ENCODE results near the gene BCL11B. TPM values are rescaled to one million over a fixed set of nuclear protein-coding genes. Genes with fewer than 3 reads are reported as not detected.

Gene BCL11B
- polyA plus RNA-seq (2013, experiment 1 of 2) = not detected
- polyA plus RNA-seq (2013, experiment 2 of 2) = not detected

GRCh38 chr14:99271951-99272631 lies at the start of gene BCL11B:
TSS of gene BCL11B (minus strand) at chr14:99272197. CDS start at chr14:99271218, 979 bp downstream.
- Histone ChIP-seq H3K79me1 (replicated peaks; ENCODE audit: low read length, poor library complexity, severe bottlenecking) (no peaks in the 10 kb centered on the region), H3K18ac (ENCODE audit: low read depth in 1 of 2, low read length in 2 of 2) (no peak within 1 kb of the TSS), H3K14ac (ENCODE audit: low read length in 2 of 2) (no peak within 1 kb of the TSS), H2AK5ac (ENCODE audit: low read length, severe bottlenecking) (no peak within 1 kb of the TSS), H3K27ac (ENCODE audit: low read length, poor library complexity, severe bottlenecking) (no peak within 1 kb of the TSS), H3K9me3 (ENCODE audit: control insufficient read depth, low read length) (no peaks in the 10 kb centered on the region), H2BK120ac (ENCODE audit: low read depth, low read length) (peak within 1 kb of the TSS; percentile 19), H2AFZ (ENCODE audit: low read depth, low read length) (no peak within 1 kb of the TSS), H3K23ac (ENCODE audit: low read length in 2 of 2) (no peak within 1 kb of the TSS), H3K4me1 (ENCODE audit: control insufficient read depth, insufficient read depth, low read depth, low read length) (peaks cover 39% of the 10 kb centered on the region), H3K4me3 (ENCODE audit: insufficient read depth in 1 of 2, low read depth in 1 of 2, low read length in 2 of 2) (peak within 1 kb of the TSS; percentile 61 to 70), H3K36me3 (ENCODE audit: control insufficient read depth in 1 of 2, insufficient read depth in 2 of 2, low read depth in 1 of 2, low read length in 2 of 2) (no peaks in the 10 kb centered on the region), H2BK12ac (ENCODE audit: low read length in 2 of 2) (no peak within 1 kb of the TSS), H3K4ac (ENCODE audit: low read depth in 1 of 2, low read length in 2 of 2) (no peak within 1 kb of the TSS), H2BK15ac (ENCODE audit: low read depth, poor library complexity, severe bottlenecking) (peak within 1 kb of the TSS; percentile 67), H3K27me3 (ENCODE audit: control insufficient read depth in 1 of 2, insufficient read depth in 1 of 2, low read length in 2 of 2) (peaks cover 71 to 72% of the 10 kb centered on the region in 2 experiments), H2BK5ac (ENCODE audit: low read depth, low read length, poor library complexity, severe bottlenecking) (no peak within 1 kb of the TSS), H4K8ac (ENCODE audit: low read length) (peak within 1 kb of the TSS; percentile 54), H3K9ac (ENCODE audit: low read length) (peak within 1 kb of the TSS; percentile 62), H4K91ac (ENCODE audit: low read length) (no peak within 1 kb of the TSS), H3K4me2 (ENCODE audit: low read length, poor library complexity, severe bottlenecking) (peak within 1 kb of the TSS; percentile 100)
- peak; percentile 77 for DNase-seq
- under 1% methylated on average over 40 of the region's 50 CpGs for WGBS

GRCh38 chr14:99321236-99321925 lies 49.4 kb upstream of the BCL11B start:
- H3K4me1 ChIP-seq (ENCODE audit: control insufficient read depth, insufficient read depth, low read depth, low read length) = peaks cover 6% of the 10 kb centered on the region
- H3K4me2 ChIP-seq (ENCODE audit: low read length, poor library complexity, severe bottlenecking) = no peak overlapping the region
- no peak overlapping the region for H3K4ac ChIP-seq (ENCODE audit: low read depth in 1 of 2, low read length in 2 of 2)
- H3K27me3 ChIP-seq (ENCODE audit: control insufficient read depth in 1 of 2, insufficient read depth in 1 of 2, low read length in 2 of 2) = peaks cover 4 to 11% of the 10 kb centered on the region in 2 experiments
- no peak overlapping the region for H3K9ac ChIP-seq (ENCODE audit: low read length)
- no peak overlapping the region for H2AK5ac ChIP-seq (ENCODE audit: low read length, severe bottlenecking)
- no peak overlapping the region for H3K18ac ChIP-seq (ENCODE audit: low read depth in 1 of 2, low read length in 2 of 2)
- no peaks in the 10 kb centered on the region for H3K36me3 ChIP-seq (ENCODE audit: control insufficient read depth in 1 of 2, insufficient read depth in 2 of 2, low read depth in 1 of 2, low read length in 2 of 2)
- no peak overlapping the region for H3K27ac ChIP-seq (ENCODE audit: low read length, poor library complexity, severe bottlenecking)
- H3K4me3 ChIP-seq (ENCODE audit: insufficient read depth in 1 of 2, low read depth in 1 of 2, low read length in 2 of 2) = no peak overlapping the region
- no peak overlapping the region for H2BK12ac ChIP-seq (ENCODE audit: low read length in 2 of 2)
- no peak overlapping the region for H2BK120ac ChIP-seq (ENCODE audit: low read depth, low read length)
- no peak overlapping the region for H4K91ac ChIP-seq (ENCODE audit: low read length)
- H3K23ac ChIP-seq (ENCODE audit: low read length in 2 of 2) = no peak overlapping the region
- WGBS = 91% methylated on average over 16 of the region's 16 CpGs
- no peak overlapping the region for H2BK5ac ChIP-seq (ENCODE audit: low read depth, low read length, poor library complexity, severe bottlenecking)
- H3K14ac ChIP-seq (ENCODE audit: low read length in 2 of 2) = no peak overlapping the region
- H2AFZ ChIP-seq (ENCODE audit: low read depth, low read length) = no peak overlapping the region
- DNase-seq = no peak
- H3K9me3 ChIP-seq (ENCODE audit: control insufficient read depth, low read length) = no peaks in the 10 kb centered on the region
- no peak overlapping the region for H4K8ac ChIP-seq (ENCODE audit: low read length)
- H3K79me1 ChIP-seq (replicated peaks; ENCODE audit: low read length, poor library complexity, severe bottlenecking) = no peaks in the 10 kb centered on the region
- no peak overlapping the region for H2BK15ac ChIP-seq (ENCODE audit: low read depth, poor library complexity, severe bottlenecking)

GRCh38 chr14:99320621-99321235 lies 48.7 kb upstream of the BCL11B start:
- Histone ChIP-seq H2AFZ (ENCODE audit: low read depth, low read length) (no peak overlapping the region), H2BK120ac (ENCODE audit: low read depth, low read length) (no peak overlapping the region), H3K4me3 (ENCODE audit: insufficient read depth in 1 of 2, low read depth in 1 of 2, low read length in 2 of 2) (no peak overlapping the region), H4K91ac (ENCODE audit: low read length) (no peak overlapping the region), H3K27me3 (ENCODE audit: control insufficient read depth in 1 of 2, insufficient read depth in 1 of 2, low read length in 2 of 2) (peaks cover 4 to 8% of the 10 kb centered on the region in 2 experiments), H2BK5ac (ENCODE audit: low read depth, low read length, poor library complexity, severe bottlenecking) (no peak overlapping the region), H3K79me1 (replicated peaks; ENCODE audit: low read length, poor library complexity, severe bottlenecking) (no peaks in the 10 kb centered on the region), H3K14ac (ENCODE audit: low read length in 2 of 2) (no peak overlapping the region), H3K27ac (ENCODE audit: low read length, poor library complexity, severe bottlenecking) (no peak overlapping the region), H2AK5ac (ENCODE audit: low read length, severe bottlenecking) (no peak overlapping the region), H2BK12ac (ENCODE audit: low read length in 2 of 2) (no peak overlapping the region), H3K4me1 (ENCODE audit: control insufficient read depth, insufficient read depth, low read depth, low read length) (peaks cover 6% of the 10 kb centered on the region), H3K4me2 (ENCODE audit: low read length, poor library complexity, severe bottlenecking) (no peak overlapping the region), H3K36me3 (ENCODE audit: control insufficient read depth in 1 of 2, insufficient read depth in 2 of 2, low read depth in 1 of 2, low read length in 2 of 2) (no peaks in the 10 kb centered on the region), H4K8ac (ENCODE audit: low read length) (no peak overlapping the region), H3K9ac (ENCODE audit: low read length) (no peak overlapping the region), H3K9me3 (ENCODE audit: control insufficient read depth, low read length) (no peaks in the 10 kb centered on the region), H3K18ac (ENCODE audit: low read depth in 1 of 2, low read length in 2 of 2) (no peak overlapping the region), H2BK15ac (ENCODE audit: low read depth, poor library complexity, severe bottlenecking) (no peak overlapping the region), H3K23ac (ENCODE audit: low read length in 2 of 2) (no peak overlapping the region), H3K4ac (ENCODE audit: low read depth in 1 of 2, low read length in 2 of 2) (no peak overlapping the region)
- no peak for DNase-seq
- WGBS = 86% methylated on average over 26 of the region's 27 CpGs

- H3K27ac ChIP-seq (ENCODE audit: low read length, poor library complexity, severe bottlenecking) = no peak overlapping the region
- peaks cover 6% of the 10 kb centered on the region for H3K4me1 ChIP-seq (ENCODE audit: control insufficient read depth, insufficient read depth, low read depth, low read length)
- H4K91ac ChIP-seq (ENCODE audit: low read length) = no peak overlapping the region
- H3K4ac ChIP-seq (ENCODE audit: low read depth in 1 of 2, low read length in 2 of 2) = no peak overlapping the region
- H3K4me2 ChIP-seq (ENCODE audit: low read length, poor library complexity, severe bottlenecking) = no peak overlapping the region
- H2BK12ac ChIP-seq (ENCODE audit: low read length in 2 of 2) = no peak overlapping the region
- no peak overlapping the region for H3K14ac ChIP-seq (ENCODE audit: low read length in 2 of 2)
- H3K79me1 ChIP-seq (replicated peaks; ENCODE audit: low read length, poor library complexity, severe bottlenecking) = no peaks in the 10 kb centered on the region
- no peaks in the 10 kb centered on the region for H3K36me3 ChIP-seq (ENCODE audit: control insufficient read depth in 1 of 2, insufficient read depth in 2 of 2, low read depth in 1 of 2, low read length in 2 of 2)
- H3K4me3 ChIP-seq (ENCODE audit: insufficient read depth in 1 of 2, low read depth in 1 of 2, low read length in 2 of 2) = no peak overlapping the region
- 44% methylated on average over 18 of the region's 23 CpGs for WGBS
- peaks cover 4 to 8% of the 10 kb centered on the region in 2 experiments for H3K27me3 ChIP-seq (ENCODE audit: control insufficient read depth in 1 of 2, insufficient read depth in 1 of 2, low read length in 2 of 2)
- H3K9me3 ChIP-seq (ENCODE audit: control insufficient read depth, low read length) = no peaks in the 10 kb centered on the region
- no peak overlapping the region for H3K23ac ChIP-seq (ENCODE audit: low read length in 2 of 2)
- no peak overlapping the region for H4K8ac ChIP-seq (ENCODE audit: low read length)
- H2BK5ac ChIP-seq (ENCODE audit: low read depth, low read length, poor library complexity, severe bottlenecking) = no peak overlapping the region
- H2AFZ ChIP-seq (ENCODE audit: low read depth, low read length) = no peak overlapping the region
- H3K18ac ChIP-seq (ENCODE audit: low read depth in 1 of 2, low read length in 2 of 2) = no peak overlapping the region
- H3K9ac ChIP-seq (ENCODE audit: low read length) = no peak overlapping the region
- DNase-seq = no peak
- H2BK120ac ChIP-seq (ENCODE audit: low read depth, low read length) = no peak overlapping the region
- H2BK15ac ChIP-seq (ENCODE audit: low read depth, poor library complexity, severe bottlenecking) = no peak overlapping the region
- H2AK5ac ChIP-seq (ENCODE audit: low read length, severe bottlenecking) = no peak overlapping the region
Measured at GRCh38 chr14:99320105-99320572, 48.1 kb upstream of the BCL11B start.

All from mesenchymal stem cell (in vitro differentiated cells and primary cell).